HG03460 (cell line): ENCODE data around the gene KCTD20.
"Not testable (repeated sequence)": the region's sequence is repeated elsewhere in the genome, so short reads cannot be mapped to it uniquely, and the experiment has no call there.

Experiments
- ATAC-seq: cut with Tn5 transposase; IDR thresholded peaks from one replicate; pipeline ENCODE4 v1.9.1; 2021; ENCODE audit not compliant: unreplicated experiment

KCTD20 gene

DNA sequence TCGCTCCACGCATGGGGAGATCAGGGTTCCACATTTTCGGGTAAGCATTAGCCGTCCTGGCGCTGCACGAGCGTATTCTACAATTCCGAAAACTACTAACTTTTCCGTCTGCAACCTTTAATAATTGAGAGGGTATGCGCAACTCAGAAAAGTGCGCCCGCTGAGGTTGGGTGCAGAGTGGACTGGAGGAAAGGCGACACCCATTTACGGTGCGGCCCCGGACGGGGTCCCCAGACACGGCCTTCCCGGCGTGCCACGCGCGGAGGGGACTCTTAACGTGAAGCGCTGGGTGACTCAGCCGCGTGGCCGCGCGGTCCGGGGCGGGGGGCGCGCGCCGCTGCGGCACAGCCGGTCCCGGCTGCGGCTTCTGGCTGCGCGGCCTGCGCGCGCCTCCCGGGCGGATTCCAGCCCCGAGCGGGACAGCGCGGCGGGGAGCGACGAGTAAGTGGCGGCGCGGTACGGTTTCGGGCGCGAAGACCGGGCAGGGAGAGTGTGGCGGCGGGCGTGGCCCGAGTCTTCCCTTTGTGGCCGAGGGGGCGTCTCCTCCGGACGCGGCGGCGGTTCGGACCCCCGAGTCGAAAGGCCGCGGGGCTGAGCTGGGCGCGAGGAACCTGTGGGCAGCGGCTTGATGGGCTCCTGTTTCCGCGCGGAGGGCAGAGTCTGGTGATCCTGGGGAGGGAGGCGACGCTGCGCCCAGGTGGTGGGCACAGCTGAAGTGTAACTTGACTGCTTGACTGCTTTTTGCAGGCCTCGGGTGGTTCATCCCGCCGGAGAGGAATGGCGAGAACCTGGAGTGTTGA is at the start of gene KCTD20, which contains the start of gene PXT1:
KCTD20 (plus strand) TSS at position 330 of the 800 bp plus-strand sequence. CDS start 27,098 bp downstream, outside the sequence.
PXT1 (minus strand) TSS at position 184 of the 800 bp plus-strand sequence. CDS start 16,772 bp downstream, outside the sequence.
- peak; percentile 81 for ATAC-seq

DNA sequence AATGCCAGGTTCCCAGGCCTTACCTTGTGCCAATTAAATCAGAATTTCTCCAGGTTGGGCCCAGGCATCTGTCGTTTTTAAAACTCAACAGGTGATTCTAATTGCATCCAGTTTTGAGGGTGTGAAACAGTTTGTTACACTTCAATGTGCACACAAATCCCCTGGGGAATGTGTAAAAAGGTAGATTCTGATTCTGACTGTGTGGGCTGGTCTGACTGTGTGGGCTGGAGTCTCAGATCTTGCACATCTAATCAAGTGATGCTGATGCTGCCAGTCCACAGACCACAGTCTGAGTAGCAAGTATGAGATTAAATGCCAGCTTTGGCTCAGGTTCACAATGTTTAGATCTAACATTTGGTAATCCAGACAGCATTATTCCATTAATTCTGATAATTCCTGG is 42.8 kb upstream of the KCTD20 start:
- no peak for ATAC-seq

- no peak for ATAC-seq
Observed at GRCh38 chr6:36402481-36402880, 40.3 kb upstream of the KCTD20 start.

- no peak for ATAC-seq
Observed at GRCh38 chr6:36404164-36404563, 38.6 kb upstream of the KCTD20 start.

- ATAC-seq: not testable (repeated sequence)
Observed at GRCh38 chr6:36409718-36410117, 33.1 kb upstream of the KCTD20 start.

DNA sequence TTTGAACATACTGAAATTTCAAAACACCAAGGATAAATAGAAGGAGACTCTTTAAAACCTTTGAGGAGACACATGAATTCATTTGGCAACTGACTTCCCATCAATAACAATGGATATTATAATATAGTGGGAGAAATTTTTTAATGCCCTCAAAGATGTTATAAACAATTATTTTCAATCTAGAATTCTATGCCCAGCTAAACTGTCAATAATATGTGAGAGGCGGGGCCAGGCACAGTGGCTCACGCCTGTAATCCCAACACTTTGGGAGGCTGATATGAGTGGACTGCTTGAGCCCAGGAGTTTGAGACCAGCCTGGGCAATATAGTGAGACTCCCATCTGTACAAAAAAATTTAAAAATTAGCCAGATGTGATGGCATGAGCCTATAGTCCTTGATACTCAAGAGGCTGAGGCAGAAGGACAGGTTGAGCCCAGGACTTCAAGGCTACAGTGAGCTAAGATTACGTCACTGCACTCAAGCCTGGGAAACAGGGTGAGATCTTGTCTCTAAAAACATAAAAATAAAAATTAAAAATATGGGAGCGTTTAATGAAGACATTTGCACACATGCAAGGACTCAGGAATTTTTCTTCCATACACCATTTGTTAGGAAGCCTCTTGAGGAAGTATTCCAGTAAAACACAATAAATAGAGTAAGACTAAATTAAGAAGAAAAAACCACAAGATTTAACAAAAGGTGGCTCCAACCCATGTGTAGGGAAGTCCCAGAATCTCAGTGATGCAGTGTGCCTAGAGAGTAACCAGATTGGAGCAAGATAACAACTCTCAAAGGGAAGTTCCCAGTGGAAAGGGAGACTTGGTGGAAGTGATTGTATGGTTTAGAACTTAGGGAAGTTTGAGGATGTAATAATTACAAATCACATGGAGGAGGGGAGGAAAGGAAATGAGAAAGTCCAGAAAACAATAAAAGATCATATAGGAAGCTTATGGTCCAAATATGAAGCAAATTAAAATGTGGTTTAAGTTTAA is 29.0 kb upstream of the KCTD20 start:
- ATAC-seq: no peak

GRCh38 chr6:36414481-36414880 is 28.3 kb upstream of the KCTD20 start:
- no peak for ATAC-seq

GRCh38 chr6:36418558-36418957 is 24.2 kb upstream of the KCTD20 start:
- no peak for ATAC-seq

DNA sequence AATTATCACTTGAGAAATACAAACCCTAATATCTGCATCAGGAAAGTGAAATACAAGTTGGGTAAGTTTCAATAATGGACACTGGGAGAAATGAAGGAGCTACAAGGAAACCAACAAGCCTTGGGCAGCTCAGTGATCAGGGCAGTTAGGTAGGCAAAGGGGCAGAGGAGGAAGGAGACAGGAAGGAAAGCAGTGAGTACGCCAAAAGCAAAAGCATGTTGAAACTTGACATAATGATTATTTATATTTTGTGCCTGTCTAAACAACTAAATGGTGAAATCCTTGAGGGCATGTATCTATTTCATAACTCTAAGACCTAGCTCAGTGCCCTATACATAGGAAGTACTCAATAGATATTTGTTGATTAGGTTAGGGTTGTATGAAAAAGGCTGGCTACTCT is 23.5 kb upstream of the KCTD20 start:
- no peak for ATAC-seq

GRCh38 chr6:36422714-36423100 is 20.1 kb upstream of the KCTD20 start:
- no peak for ATAC-seq

- ATAC-seq: peak; percentile 95
Observed at GRCh38 chr6:36423101-36423824, 19.5 kb upstream of the KCTD20 start.

GRCh38 chr6:36426622-36427021 is 16.2 kb upstream of the KCTD20 start:
- no peak for ATAC-seq

DNA sequence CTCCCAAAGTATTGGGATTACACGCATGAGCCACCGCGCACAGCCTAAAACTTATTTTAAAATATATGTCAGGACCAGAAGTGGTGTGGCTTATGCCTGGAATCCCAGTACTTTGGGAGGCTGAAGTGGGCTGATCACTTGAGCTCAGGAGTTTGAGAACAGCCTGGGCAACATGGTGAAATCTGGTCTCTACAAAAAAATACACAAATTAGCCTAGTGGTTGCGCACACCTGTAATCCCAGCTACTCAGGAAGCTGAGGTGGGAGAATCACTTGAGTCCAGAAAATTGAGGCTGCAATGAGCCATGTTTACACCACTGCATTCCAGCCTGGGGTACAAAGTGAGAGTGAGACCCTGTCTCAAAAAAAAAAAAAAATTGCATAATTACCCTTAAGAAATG is 13.9 kb upstream of the KCTD20 start:
- no peak for ATAC-seq

DNA sequence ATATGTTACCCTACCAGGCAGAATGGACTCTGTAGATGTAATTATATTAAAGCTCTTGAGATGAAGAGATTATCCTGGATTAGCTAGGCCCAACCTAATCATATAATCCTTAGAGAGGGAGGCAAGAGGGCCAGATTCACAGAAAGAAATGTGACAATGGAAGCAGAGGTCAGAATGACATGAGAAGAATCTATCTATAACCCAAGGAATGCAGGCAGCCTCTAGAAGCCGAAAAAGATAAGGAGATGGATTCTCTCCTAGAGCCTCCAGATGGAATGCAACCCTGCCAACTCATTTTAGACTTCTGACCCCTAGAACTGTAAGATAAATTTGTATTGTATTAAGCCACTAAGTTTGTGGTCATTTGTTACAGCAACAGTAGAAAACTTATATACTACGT is 12.4 kb upstream of the KCTD20 start:
- no peak for ATAC-seq

DNA sequence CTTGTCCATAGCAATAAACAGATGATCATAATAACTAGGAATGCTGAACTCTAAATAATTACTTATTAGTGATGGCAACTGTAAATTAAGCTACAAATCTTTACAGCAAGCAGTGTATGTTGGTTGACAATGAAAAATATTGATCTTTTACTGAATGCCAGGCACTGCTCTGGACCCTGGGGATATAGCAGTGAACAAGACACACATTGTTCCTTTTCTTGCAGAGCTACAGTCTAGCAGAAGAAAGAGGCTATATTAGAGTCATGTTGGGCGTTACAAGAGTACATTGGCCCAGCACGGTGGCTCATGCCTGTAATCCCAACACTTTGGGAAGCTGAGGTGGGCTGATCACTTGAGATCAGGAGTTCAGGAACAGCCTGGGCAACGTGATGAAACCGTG is 11.6 kb upstream of the KCTD20 start:
- no peak for ATAC-seq

DNA sequence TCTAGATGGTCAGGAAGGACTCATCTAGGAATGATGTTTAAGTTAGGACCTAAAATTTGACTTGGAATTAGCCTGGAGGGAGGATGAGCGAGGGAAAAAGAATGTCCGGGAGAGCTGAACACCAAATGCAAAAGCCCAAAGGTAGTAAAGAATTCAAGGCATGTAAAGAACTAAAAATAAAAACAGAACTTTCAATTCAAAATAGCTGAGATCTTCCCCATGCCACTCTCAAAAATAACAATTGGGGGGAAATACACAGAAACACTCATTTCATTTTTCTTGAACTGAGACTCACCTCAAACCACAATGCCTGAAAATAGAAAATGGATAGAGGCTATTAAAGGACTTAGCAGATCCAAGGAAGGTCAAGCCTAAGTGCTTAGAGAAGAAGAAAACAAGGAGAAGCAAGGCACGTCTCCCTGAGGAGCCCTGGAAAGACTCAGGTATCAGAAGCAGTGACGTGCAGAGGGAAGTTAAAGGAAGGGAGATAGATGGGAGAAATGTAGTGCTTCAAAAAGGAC is 10.6 kb upstream of the KCTD20 start:
- ATAC-seq: no peak

- ATAC-seq: no peak
Observed at GRCh38 chr6:36436466-36436865, 6.3 kb upstream of the KCTD20 start.

GRCh38 chr6:36441307-36441894 is 1.4 kb upstream of the KCTD20 start:
- ATAC-seq: peak; percentile 60

DNA sequence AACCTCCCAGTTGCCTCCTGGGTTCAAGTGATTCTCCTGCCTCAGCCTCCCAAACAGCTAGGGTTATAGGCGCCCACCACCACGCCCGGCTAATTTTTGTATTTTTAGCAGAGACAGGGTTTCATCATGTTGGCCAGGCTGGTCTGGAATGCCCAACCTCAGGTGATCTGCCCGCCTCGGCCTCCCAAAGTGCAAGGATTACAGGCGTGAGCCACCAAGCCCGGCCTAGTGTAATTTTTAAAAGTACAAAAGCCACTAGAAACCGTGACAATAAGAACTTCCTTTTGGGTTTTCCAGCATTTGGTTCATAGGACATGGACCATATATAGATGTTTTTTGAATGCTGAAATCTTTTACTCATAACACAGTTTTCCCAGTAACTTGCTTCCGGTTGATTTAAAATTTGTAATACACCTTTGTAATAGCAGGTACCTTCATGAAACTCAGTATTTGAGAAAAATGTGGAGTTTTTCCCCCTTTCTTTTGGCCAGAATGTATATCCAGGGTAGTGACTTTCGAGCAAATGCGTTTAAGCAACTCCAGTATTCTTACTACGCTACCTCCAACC is 613 bp upstream of the KCTD20 start:
- no peak for ATAC-seq
